ENCODE measurements around the gene CNGA1. TPM values are rescaled to one million over a fixed set of nuclear protein-coding genes. Genes with fewer than 3 reads are reported as not detected.
A peak's percentile ranks its signal among the peaks of the same experiment; 100 is the strongest.

The CNGA1 gene
- total RNA-seq, 1 donor from 2014 or later, result 0.53 TPM

DNA sequence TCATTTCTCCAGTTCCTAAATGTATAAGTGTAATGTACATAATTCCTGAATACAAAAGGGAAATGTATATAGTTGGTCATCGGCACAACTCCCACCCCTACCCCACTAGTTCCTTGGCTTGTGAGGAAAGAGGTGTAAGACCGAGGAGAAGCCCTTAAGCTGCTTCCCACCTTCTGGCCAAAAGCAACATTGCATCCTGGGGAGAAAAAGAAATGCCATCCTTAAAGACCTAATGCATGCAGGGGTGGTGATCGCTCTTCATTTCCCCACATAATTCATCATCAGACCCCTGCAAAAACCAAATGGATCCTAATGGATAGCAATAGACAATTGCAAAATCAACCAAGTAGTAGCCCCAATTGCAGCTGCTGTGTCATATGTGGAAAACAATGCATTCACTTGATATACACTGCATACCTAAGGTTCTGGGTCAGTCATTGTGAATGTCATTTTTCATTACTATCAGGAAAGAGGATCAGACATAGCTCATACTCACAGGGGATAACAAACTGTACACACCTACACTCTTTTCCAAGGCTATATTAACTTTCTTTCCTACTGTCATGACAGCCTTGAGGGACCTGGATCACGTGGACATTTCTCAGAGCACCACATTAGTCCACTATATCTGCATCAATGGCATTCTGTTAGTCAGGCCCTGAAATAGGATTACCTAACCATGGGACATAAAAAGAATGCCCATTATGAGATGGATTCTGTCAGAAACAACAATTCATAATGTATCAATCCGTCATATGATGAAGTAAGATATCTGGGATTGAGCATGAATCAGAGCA lies 70.4 kb downstream of the CNGA1 start:
- ATAC-seq (no peak), DNase-seq (no peak)
- H3K27ac ChIP-seq, result no peak overlapping the region
- TF ChIP-seq, protein P1, sequence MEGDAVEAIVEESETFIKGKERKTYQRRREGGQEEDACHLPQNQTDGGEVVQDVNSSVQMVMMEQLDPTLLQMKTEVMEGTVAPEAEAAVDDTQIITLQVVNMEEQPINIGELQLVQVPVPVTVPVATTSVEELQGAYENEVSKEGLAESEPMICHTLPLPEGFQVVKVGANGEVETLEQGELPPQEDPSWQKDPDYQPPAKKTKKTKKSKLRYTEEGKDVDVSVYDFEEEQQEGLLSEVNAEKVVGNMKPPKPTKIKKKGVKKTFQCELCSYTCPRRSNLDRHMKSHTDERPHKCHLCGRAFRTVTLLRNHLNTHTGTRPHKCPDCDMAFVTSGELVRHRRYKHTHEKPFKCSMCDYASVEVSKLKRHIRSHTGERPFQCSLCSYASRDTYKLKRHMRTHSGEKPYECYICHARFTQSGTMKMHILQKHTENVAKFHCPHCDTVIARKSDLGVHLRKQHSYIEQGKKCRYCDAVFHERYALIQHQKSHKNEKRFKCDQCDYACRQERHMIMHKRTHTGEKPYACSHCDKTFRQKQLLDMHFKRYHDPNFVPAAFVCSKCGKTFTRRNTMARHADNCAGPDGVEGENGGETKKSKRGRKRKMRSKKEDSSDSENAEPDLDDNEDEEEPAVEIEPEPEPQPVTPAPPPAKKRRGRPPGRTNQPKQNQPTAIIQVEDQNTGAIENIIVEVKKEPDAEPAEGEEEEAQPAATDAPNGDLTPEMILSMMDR (IDR thresholded peaks at IDR 0.05), result no peak
- no peaks in the 10 kb centered on the region for H3K36me3 ChIP-seq
- intact Hi-C loops (cut with DNase I), result no loop called here
- no peaks in the 10 kb centered on the region for H3K27me3 ChIP-seq (ENCODE audit: low read depth)
- H3K4me3 ChIP-seq, result no peak overlapping the region
- H3K9me3 ChIP-seq, result no peaks in the 10 kb centered on the region
- H3K4me1 ChIP-seq, result no peaks in the 10 kb centered on the region

DNA sequence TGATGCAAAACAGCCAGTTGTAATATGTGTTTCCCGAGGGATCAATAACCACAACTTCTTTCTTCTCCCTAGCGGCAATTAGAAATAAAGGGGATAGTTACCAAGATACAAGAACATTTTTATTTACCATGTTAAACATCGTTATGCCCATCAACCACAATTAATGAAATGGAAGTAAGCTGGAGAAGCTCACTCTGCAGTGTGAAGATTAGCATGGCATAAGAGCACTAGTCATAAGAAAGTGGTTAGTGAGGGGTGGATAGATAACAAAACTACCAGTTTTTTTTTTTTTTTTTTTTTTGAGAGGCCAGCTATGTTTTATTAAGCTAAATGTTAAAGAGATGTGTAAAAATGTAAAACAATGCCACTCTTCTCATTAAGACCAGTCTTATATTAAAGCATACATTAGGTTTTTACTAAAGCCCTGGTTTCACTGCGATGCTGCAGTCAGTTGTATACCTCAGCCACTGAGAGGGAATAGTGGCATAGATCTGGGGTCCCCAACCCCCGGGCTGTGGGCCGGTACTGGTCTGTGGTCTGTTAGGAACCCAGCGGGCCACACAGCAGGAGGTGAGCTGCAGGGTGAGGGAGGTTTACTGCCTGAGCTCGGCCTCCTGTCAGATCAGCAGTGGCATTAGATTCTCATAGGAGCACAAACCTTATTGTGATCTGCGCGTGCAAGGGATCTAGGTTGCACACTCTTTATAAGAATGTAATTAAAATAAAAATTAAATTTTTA lies 74.2 kb downstream of the CNGA1 start:
- Histone ChIP-seq H3K27ac (no peak overlapping the region), H3K9me3 (no peaks in the 10 kb centered on the region), H3K4me1 (no peaks in the 10 kb centered on the region), H3K4me3 (no peak overlapping the region), H3K27me3 (ENCODE audit: low read depth) (no peaks in the 10 kb centered on the region), H3K36me3 (no peaks in the 10 kb centered on the region)
- ATAC-seq (no peak), DNase-seq (no peak)
- TF ChIP-seq, protein P1 (IDR thresholded peaks at IDR 0.05), result no peak
- intact Hi-C loops (cut with DNase I), result no loop called here

DNA sequence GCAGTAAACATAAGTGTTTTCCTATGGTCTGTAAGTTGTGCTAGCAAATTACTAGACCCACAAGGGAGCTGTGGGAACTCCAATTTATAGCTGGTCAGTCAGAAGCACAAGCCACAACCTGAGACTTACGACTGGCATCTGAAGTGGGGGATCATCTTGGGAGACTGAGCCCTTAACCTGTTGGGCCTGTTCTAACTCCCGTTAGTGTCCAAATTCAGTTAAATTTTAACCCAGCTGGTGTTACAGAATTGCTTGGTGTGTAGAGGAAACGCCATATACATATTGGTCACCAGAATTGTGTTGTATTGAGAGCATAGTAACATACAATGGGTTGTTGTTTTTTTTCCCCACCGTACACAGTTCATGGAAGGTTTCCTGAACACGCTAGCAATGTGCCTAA lies 77.0 kb downstream of the CNGA1 start:
- Histone ChIP-seq H3K27ac (no peak overlapping the region), H3K4me3 (no peak overlapping the region), H3K27me3 (ENCODE audit: low read depth) (no peaks in the 10 kb centered on the region), H3K4me1 (no peaks in the 10 kb centered on the region), H3K9me3 (no peaks in the 10 kb centered on the region), H3K36me3 (no peaks in the 10 kb centered on the region)
- intact Hi-C loops (cut with DNase I), result no loop called here
- TF ChIP-seq, protein P1 (IDR thresholded peaks at IDR 0.05), result no peak
- ATAC-seq (no peak), DNase-seq (no peak)

DNA sequence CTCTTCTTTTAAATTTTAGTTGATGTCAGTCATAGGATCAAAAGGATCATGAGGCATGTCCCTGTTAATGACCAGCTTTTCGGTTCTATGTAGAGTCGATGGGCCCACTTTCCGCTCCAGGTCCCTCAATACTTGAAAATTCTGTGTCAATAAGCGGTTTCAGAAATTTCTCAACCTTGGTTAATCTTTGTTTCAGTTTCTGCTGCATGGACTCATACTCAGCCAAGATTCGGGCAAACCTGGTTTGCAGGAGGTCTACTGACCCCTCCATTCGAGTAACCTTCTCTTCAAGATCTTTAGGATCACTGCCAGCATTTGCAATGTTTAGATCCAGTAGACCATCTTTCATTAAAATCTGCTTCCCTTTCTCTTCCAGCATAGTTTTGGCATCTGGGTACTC lies 80.1 kb downstream of the CNGA1 start:
- Histone ChIP-seq H3K4me1 (no peaks in the 10 kb centered on the region), H3K36me3 (no peaks in the 10 kb centered on the region), H3K27me3 (ENCODE audit: low read depth) (no peaks in the 10 kb centered on the region), H3K9me3 (no peaks in the 10 kb centered on the region), H3K4me3 (no peak overlapping the region), H3K27ac (no peak overlapping the region)
- TF ChIP-seq, protein P1 (IDR thresholded peaks at IDR 0.05), result no peak
- DNase-seq (no peak), ATAC-seq (no peak)
- intact Hi-C loops (cut with DNase I), result no loop called here

DNA sequence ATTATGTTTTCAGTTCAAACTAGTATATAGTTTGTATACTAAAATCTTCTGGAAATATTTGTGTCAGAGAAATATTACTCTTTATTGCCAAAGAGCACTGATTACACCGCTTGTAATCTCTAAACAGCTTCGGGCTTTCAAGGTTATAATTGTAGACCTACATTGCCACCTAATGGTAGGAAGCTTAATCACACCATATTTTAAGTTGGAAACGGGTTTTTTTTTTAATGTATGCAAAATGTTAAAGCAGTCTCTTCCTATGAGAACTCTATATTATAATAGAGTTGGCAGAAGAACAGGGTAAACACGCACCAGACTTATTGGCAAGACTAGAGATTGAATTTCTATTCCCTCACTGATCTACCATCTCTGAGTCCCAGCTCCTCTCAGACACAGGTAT lies 82.6 kb downstream of the CNGA1 start:
- DNase-seq (no peak), ATAC-seq (peak; percentile 66 to 67)
- H3K9me3 ChIP-seq, result no peaks in the 10 kb centered on the region
- no peaks in the 10 kb centered on the region for H3K36me3 ChIP-seq
- no peaks in the 10 kb centered on the region for H3K4me1 ChIP-seq
- H3K27ac ChIP-seq, result no peak overlapping the region
- TF ChIP-seq, protein P1 (IDR thresholded peaks at IDR 0.05), result peak; percentile 58
- intact Hi-C loops (cut with DNase I), result no loop called here
- no peaks in the 10 kb centered on the region for H3K27me3 ChIP-seq (ENCODE audit: low read depth)
- H3K4me3 ChIP-seq, result no peak overlapping the region

Data from lower lobe of right lung (tissue), 2 donors.